Adrenal gland (tissue), 12 donors: ENCODE results near the gene SPRY2. TPM values are rescaled to one million over a fixed set of nuclear protein-coding genes. Genes with fewer than 3 reads are reported as not detected.

Experiments used
- DNase-seq, 7 donors: peaks; one replicate each; pipeline ENCODE4 v3.0.0-alpha.2; 2019 to 2020
- H3K27ac ChIP-seq, 5 donors: fragments of 200-600 bp; sonication (generic) in 4 of 5; 1 replicate in 3 of 5; 2 replicates in 2 of 5; pipeline versions ENCODE4 v1.5.1 to v1.8.0; 2016 to 2020; ENCODE audit warnings: mild to moderate bottlenecking in 1 of 5
- H3K27me3 ChIP-seq: fragments of 200-600 bp; 2 replicates; pipeline ENCODE4 v1.8.0; 2021
- H3K36me3 ChIP-seq, 2 donors: fragments of 200-600 bp; replicated peaks in 1 of 2; 1 replicate in 1 of 2; 2 replicates in 1 of 2; pipeline versions ENCODE4 v1.5.1 to v1.8.0; 2018 to 2022
- H3K4me1 ChIP-seq, 2 donors: fragments of 200-600 bp; replicated peaks in 1 of 2; 1 replicate in 1 of 2; 2 replicates in 1 of 2; pipeline versions ENCODE4 v1.5.1 to v1.8.0; 2018 to 2021
- H3K4me3 ChIP-seq, 4 donors: fragments of 200-600 bp; sonication (generic) in 3 of 4; one replicate each; pipeline ENCODE4 v1.5.1; 2016 to 2018
- H3K9me3 ChIP-seq, 3 donors: fragments of 200-600 bp; sonication (generic) in 1 of 3; replicated peaks in 1 of 3; 1 replicate in 2 of 3; 2 replicates in 1 of 3; pipeline versions ENCODE4 v1.5.1 to v1.8.0; 2016 to 2021
- CTCF ChIP-seq, 6 experiments: fragments of 450-650 bp in 4 of 6; fragments of 200-600 bp in 2 of 6; sonication (generic) in 1 of 6; IDR thresholded peaks; 1 replicate in 5 of 6; 2 replicates in 1 of 6; pipeline versions ENCODE4 v1.5.1 to v1.8.0; 2016 to 2021; ENCODE audit warnings: antibody characterized with exemption in 6 of 6, mild to moderate bottlenecking in 2 of 6, moderate library complexity in 1 of 6
- POLR2A ChIP-seq, 2 donors: fragments of 450-650 bp; IDR thresholded peaks; one replicate each; pipeline ENCODE4 v1.6.1; 2017; ENCODE audit warnings: antibody characterized with exemption in 2 of 2, mild to moderate bottlenecking in 2 of 2, moderate library complexity in 1 of 2
- WGBS, 4 donors: extraction: QIAGEN DNeasy Blood & Tissue Kit in 2 of 4; methylation state at CpG; one replicate each; pipeline versions ENCODE4 v1.1.5 to v1.1.7; 2013 to 2017; 5-methylcytosine and 5-hydroxymethylcytosine counted together
- intact Hi-C, 2 donors: fragments of 100-400 bp; cut with DNase I; formaldehyde crosslinking; loops; one replicate each; pipeline versions ENCODE4 v1.14.1 to v1.15.0; 2022 to 2023
- polyA plus RNA-seq, 3 donors: library from polyadenylated mRNA; stranded (reverse); fragments of 200-250 nt in 2 of 3; fragments of 350-450 nt in 1 of 3; fragmentation: Illumina TruSeq in 1 of 3; extraction: RNeasy Lipid Tissue Mini Kit (QIAGEN cat#74804) in 1 of 3; gene quantifications; one replicate each; pipeline ENCODE4 v1.2.3, GENCODE V29; 2013 to 2014
- total RNA-seq, 9 donors: library from RNA; depleted of rRNA in 4 of 9; stranded (reverse); fragments of >200 nt in 4 of 9; fragments of 120-200 nt in 1 of 9; fragmentation: NEBNext Ultra II Directional in 1 of 9; extraction: Animal tissue kit (Norgen Biotek cat#: 25700) in 1 of 9; gene quantifications; one replicate each; pipeline versions ENCODE4 v1.1.0 to v1.2.4, GENCODE V29; 2013 to 2023
- donor health status: healthy with polysubstance abuse.
- donor health status: Bipolar disorder and iron deficiency.
- donor health status: DM: yes; HTN: yes; CAD: no.
- donor health status: DM: no; HTN: no; CAD: no.
- donor health status: DM: no; HTN: no; CAD: no.
- donor health status: DM: yes; HTN: yes; CAD: no.

SPRY2 gene
- total and polyA plus RNA-seq, 12 donors: 10.9 to 36.7 (median 22.1) TPM

- Histone ChIP-seq H3K27me3 (no peaks in the 10 kb centered on the region), H3K27ac (no peak overlapping the region), H3K9me3 (no peaks in the 10 kb centered on the region), H3K4me1 (no peaks in the 10 kb centered on the region), H3K36me3 (no peaks in the 10 kb centered on the region), H3K4me3 (no peak overlapping the region)
- no peak for TF ChIP-seq POLR2A (IDR thresholded peaks at IDR 0.05)
- no peak for TF ChIP-seq CTCF (IDR thresholded peaks at IDR 0.05)
- WGBS, 4 donors: 72 to 77% (median 74%) methylated on average over 6 of the region's 6 CpGs
- intact Hi-C loops: no loop called here
- DNase-seq: no peak
These were observed 31.0 kb upstream of the SPRY2 start for GRCh38 chr13:80371840-80372509.

GRCh38 chr13:80367473-80367872 lies 26.5 kb upstream of the SPRY2 start:
- Histone ChIP-seq H3K27me3 (no peaks in the 10 kb centered on the region), H3K27ac (no peak overlapping the region), H3K36me3 (no peaks in the 10 kb centered on the region), H3K4me3 (no peak overlapping the region), H3K9me3 (no peaks in the 10 kb centered on the region), H3K4me1 (no peaks in the 10 kb centered on the region)
- no peak for DNase-seq
- 81 to 95% (median 92%) methylated on average over 3 of the region's 3 CpGs for WGBS, 4 donors
- intact Hi-C loops: loop anchor here in 1 of 2 donors (10.0 kb wide), 2 partner anchors 593 to 683 kb away; no protein-coding TSS in a partner anchor
- TF ChIP-seq POLR2A (IDR thresholded peaks at IDR 0.05): no peak
- no peak for TF ChIP-seq CTCF (IDR thresholded peaks at IDR 0.05)

GRCh38 chr13:80363890-80364503 lies 23.1 kb upstream of the SPRY2 start:
- WGBS, 4 donors: 1 to 2% (median 1%) methylated on average over 3 of the region's 3 CpGs
- H3K36me3 ChIP-seq: no peaks in the 10 kb centered on the region
- no peaks in the 10 kb centered on the region for H3K9me3 ChIP-seq
- peak overlapping the region in 1 of 4 donors; percentile 37 for H3K4me3 ChIP-seq
- H3K4me1 ChIP-seq: peaks cover 0 to 10% of the 10 kb centered on the region in 2 donors
- intact Hi-C loops: loop anchor here in 1 of 2 donors (10.0 kb wide), 2 partner anchors 589 to 679 kb away; no protein-coding TSS in a partner anchor
- no peak for TF ChIP-seq POLR2A (IDR thresholded peaks at IDR 0.05)
- peak; percentile 57 to 90 (median 72) for TF ChIP-seq CTCF (IDR thresholded peaks at IDR 0.05)
- no peaks in the 10 kb centered on the region for H3K27me3 ChIP-seq
- no peak for DNase-seq
- no peak overlapping the region for H3K27ac ChIP-seq

- Histone ChIP-seq H3K4me3 (no peak overlapping the region), H3K9me3 (no peaks in the 10 kb centered on the region), H3K36me3 (no peaks in the 10 kb centered on the region), H3K27ac (no peak overlapping the region), H3K4me1 (peaks cover 0 to 10% of the 10 kb centered on the region in 2 donors), H3K27me3 (no peaks in the 10 kb centered on the region)
- intact Hi-C loops: loop anchor here in 1 of 2 donors (10.0 kb wide), 2 partner anchors 588 to 678 kb away; no protein-coding TSS in a partner anchor
- no peak for DNase-seq
- WGBS, 4 donors: 90 to 91% (median 90%) methylated on average over 4 of the region's 4 CpGs
- TF ChIP-seq CTCF (IDR thresholded peaks at IDR 0.05) (no peak), POLR2A (IDR thresholded peaks at IDR 0.05) (no peak)
These were observed 21.6 kb upstream of the SPRY2 start for GRCh38 chr13:80362481-80362880.
